Transverse colon (tissue), 4 donors: ENCODE results near the gene GPR148. TPM values are rescaled to one million over a fixed set of nuclear protein-coding genes. Genes with fewer than 3 reads are reported as not detected.

ENCODE experiments used
- DNase-seq: peaks from one replicate; pipeline ENCODE4 v3.0.0-alpha.2; 2019
- H3K27ac ChIP-seq, 4 donors: fragments of 200-600 bp; sonication (generic); 2 replicates each; pipeline ENCODE4 v1.5.1; 2016 to 2018; ENCODE audit warnings: inconsistent platforms in 4 of 4
- H3K27me3 ChIP-seq: fragments of 200-600 bp; sonication (generic); 2 replicates; pipeline ENCODE4 v1.5.1; 2017; ENCODE audit warnings: inconsistent platforms
- H3K36me3 ChIP-seq, 4 donors: fragments of 200-600 bp; sonication (generic); 2 replicates each; pipeline ENCODE4 v1.5.1; 2017 to 2019; ENCODE audit warnings: inconsistent platforms in 4 of 4
- H3K4me1 ChIP-seq, 4 donors: fragments of 200-600 bp; sonication (generic); 2 replicates each; pipeline ENCODE4 v1.5.1; 2017 to 2020; ENCODE audit warnings: inconsistent platforms in 4 of 4
- H3K4me3 ChIP-seq, 4 donors: fragments of 200-600 bp; sonication (generic); 1 replicate in 1 of 4; 2 replicates in 3 of 4; pipeline versions ENCODE4 v1.5.1 to v1.6.1; 2017 to 2019; ENCODE audit warnings: inconsistent platforms in 4 of 4
- H3K9me3 ChIP-seq, 2 donors: fragments of 200-600 bp; sonication (generic); 2 replicates each; pipeline ENCODE4 v1.5.1; 2017 to 2019; ENCODE audit warnings: inconsistent platforms in 2 of 2
- EP300 ChIP-seq: sonication (generic); formaldehyde crosslinking; IDR thresholded peaks from one replicate; pipeline ENCODE4 v1.6.1; 2017; ENCODE audit warnings: antibody characterized with exemption, low read depth
- POLR2A ChIP-seq: fragments of 450-650 bp; IDR thresholded peaks from one replicate; pipeline ENCODE4 v1.6.1; 2016; ENCODE audit warnings: antibody characterized with exemption, mild to moderate bottlenecking, moderate library complexity
- POLR2AphosphoS5 ChIP-seq, 3 donors: sonication (generic); formaldehyde crosslinking; IDR thresholded peaks; one replicate each; pipeline ENCODE4 v1.6.1; 2016; ENCODE audit warnings: antibody characterized with exemption in 3 of 3
- WGBS, 2 donors: methylation state at CpG; one replicate each; pipeline ENCODE4 v1.1.5; 2018; ENCODE audit warnings: low coverage in 1 of 2; 5-methylcytosine and 5-hydroxymethylcytosine counted together
- in situ Hi-C, 4 donors: fragments of 200-750 bp; cut with MboI; loops; one replicate each; pipeline versions ENCODE4 v1.15.0 to v1.15.1; 2017; ENCODE audit warnings: low sequenced_read_pairs in 3 of 4, low pct_ligation_motif_present in 1 of 4, low pct_unique_long_range_greater_than_20kb in 1 of 4
- intact Hi-C: fragments of 100-400 bp; cut with DNase I; formaldehyde crosslinking; loops from one replicate; pipeline ENCODE4 v1.15.1; 2023; ENCODE audit warnings: low total_unique reads
- total RNA-seq, 4 donors: library from RNA; depleted of rRNA; stranded (reverse); fragments of >200 nt; gene quantifications; one replicate each; pipeline ENCODE4 v1.1.0, GENCODE V29; 2016
- TF ChIP-seq, protein P1 (sequence below), 5 experiments: fragments of 200-600 bp in 3 of 5; fragments of 450-650 bp in 2 of 5; sonication (generic) in 3 of 5; IDR thresholded peaks; 1 replicate in 2 of 5; 2 replicates in 3 of 5; pipeline ENCODE4 v1.5.1; 2016 to 2017; ENCODE audit warnings: antibody characterized with exemption in 5 of 5, inconsistent platforms in 3 of 5, mild to moderate bottlenecking in 2 of 5, moderate library complexity in 1 of 5

GPR148 gene
- total RNA-seq, 4 donors from 2014 or later = not detected

DNA sequence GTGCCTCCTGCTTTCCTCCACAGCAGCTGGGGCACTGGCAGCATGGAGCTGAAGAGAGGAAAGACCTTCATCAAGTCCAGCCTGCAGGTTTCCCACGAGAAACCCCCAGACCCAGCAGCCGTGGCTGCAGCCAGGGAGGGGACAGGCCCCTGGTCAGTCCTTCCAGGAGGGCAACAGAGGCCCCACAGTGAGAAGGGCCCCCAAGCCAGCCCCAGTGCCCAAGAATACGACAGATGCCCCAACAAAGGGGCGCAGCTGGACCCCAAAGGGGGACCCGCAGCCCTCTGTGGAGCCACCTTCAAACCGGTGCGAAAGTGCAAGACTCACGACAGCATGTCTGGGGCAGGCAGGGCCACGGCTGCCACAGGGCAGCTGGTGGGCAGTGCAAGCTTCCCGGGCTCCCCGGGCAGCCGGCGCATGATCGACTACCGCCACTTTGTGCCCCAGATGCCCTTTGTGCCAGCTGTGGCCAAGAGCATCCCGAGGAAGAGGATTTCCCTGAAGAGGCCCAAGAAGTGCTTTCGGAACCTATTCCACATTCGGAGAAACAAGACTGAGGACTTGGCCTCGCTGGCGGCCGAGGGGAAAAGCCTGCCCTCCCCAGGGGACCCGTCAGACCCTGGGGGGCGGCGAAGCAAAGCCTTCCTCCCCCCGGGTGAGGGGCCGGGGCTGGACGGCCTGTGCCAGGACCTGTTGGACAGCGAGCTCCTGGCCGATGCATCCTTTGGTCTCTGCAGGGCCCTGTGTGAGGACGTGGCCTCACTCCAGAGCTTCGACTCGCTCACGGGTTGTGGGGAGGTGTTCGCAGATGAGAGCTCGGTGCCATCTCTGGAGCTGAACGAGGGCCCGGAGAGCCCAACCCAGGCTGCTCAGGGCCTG is 33.4 kb downstream of the GPR148 start:
- H3K4me3 ChIP-seq = no peak overlapping the region

DNA sequence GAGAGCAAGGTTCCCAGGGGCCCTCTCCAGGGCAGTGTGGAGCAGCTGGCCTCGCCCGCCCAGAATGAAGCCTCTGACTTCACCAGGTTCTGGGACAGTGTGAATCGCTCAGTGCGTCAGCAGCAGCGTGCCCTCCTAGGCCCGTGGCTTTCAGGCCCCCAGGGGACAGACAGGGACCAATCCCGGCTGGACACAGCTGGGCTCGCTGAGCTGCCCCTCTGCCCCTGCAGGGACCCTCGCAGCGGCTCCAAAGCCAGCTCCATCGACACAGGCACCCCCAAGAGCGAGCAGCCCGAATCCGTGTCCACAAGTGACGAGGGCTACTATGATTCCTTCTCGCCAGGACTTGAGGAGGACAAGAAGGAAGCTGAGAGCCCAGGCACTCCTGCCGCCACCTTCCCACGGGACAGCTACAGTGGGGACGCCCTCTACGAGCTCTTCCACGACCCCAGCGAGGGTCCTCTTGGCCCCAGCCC is 34.1 kb downstream of the GPR148 start:
- no peaks in the 10 kb centered on the region for H3K4me1 ChIP-seq
- H3K4me3 ChIP-seq = no peak overlapping the region
- in situ Hi-C loops = no loop called here
- H3K27me3 ChIP-seq = peaks cover 3% of the 10 kb centered on the region
- intact Hi-C loops = no loop called here
- H3K9me3 ChIP-seq = no peaks in the 10 kb centered on the region
- TF ChIP-seq POLR2AphosphoS5 (IDR thresholded peaks at IDR 0.05) = no peak
- no peak for TF ChIP-seq POLR2A
- no peak for TF ChIP-seq EP300
- TF ChIP-seq, protein P1, sequence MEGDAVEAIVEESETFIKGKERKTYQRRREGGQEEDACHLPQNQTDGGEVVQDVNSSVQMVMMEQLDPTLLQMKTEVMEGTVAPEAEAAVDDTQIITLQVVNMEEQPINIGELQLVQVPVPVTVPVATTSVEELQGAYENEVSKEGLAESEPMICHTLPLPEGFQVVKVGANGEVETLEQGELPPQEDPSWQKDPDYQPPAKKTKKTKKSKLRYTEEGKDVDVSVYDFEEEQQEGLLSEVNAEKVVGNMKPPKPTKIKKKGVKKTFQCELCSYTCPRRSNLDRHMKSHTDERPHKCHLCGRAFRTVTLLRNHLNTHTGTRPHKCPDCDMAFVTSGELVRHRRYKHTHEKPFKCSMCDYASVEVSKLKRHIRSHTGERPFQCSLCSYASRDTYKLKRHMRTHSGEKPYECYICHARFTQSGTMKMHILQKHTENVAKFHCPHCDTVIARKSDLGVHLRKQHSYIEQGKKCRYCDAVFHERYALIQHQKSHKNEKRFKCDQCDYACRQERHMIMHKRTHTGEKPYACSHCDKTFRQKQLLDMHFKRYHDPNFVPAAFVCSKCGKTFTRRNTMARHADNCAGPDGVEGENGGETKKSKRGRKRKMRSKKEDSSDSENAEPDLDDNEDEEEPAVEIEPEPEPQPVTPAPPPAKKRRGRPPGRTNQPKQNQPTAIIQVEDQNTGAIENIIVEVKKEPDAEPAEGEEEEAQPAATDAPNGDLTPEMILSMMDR (IDR thresholded peaks at IDR 0.05) = no peak
- H3K27ac ChIP-seq = no peak overlapping the region
- 84% methylated on average over 16 of the region's 22 CpGs; no CpG with 5 or more reads in 1 of the 2 donors for WGBS, 2 donors
- no peaks in the 10 kb centered on the region for H3K36me3 ChIP-seq
- no peak for DNase-seq

More for the DNA sequence above, 33.4 kb downstream of the GPR148 start:
- H3K36me3 ChIP-seq = no peaks in the 10 kb centered on the region
- H3K27ac ChIP-seq = no peak overlapping the region
- no peaks in the 10 kb centered on the region for H3K4me1 ChIP-seq
- in situ Hi-C loops (no loop called here), intact Hi-C loops (no loop called here)
- TF ChIP-seq, protein P1 (IDR thresholded peaks at IDR 0.05) = no peak
- no peak for TF ChIP-seq EP300
- no peak for TF ChIP-seq POLR2AphosphoS5 (IDR thresholded peaks at IDR 0.05)
- TF ChIP-seq POLR2A = no peak
- no peaks in the 10 kb centered on the region for H3K9me3 ChIP-seq
- peaks cover 9% of the 10 kb centered on the region for H3K27me3 ChIP-seq
- no peak for DNase-seq
- 73% methylated on average over 26 of the region's 37 CpGs; no CpG with 5 or more reads in 1 of the 2 donors for WGBS, 2 donors

DNA sequence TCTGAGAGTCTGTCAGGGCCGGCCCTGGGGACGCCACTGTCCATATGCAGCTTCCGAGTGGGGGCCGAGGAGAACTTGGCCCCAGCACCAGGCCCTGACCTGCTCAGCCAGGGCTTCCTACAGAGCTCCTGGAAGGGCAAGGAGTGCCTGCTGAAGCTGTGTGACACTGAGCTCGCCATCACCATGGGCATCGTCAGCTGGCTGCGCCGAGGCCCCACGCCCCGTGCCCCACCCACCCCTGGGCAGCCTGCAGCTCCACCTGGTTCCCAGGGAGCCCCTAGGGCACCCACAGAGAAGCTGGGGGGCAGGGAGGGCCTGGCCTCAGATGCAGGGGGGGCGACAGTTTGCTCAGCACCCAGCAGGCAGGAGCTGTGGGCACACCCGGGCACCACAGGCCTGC is 34.5 kb downstream of the GPR148 start:
- H3K36me3 ChIP-seq = no peaks in the 10 kb centered on the region
- intact Hi-C loops = no loop called here
- in situ Hi-C loops = no loop called here

DNA sequence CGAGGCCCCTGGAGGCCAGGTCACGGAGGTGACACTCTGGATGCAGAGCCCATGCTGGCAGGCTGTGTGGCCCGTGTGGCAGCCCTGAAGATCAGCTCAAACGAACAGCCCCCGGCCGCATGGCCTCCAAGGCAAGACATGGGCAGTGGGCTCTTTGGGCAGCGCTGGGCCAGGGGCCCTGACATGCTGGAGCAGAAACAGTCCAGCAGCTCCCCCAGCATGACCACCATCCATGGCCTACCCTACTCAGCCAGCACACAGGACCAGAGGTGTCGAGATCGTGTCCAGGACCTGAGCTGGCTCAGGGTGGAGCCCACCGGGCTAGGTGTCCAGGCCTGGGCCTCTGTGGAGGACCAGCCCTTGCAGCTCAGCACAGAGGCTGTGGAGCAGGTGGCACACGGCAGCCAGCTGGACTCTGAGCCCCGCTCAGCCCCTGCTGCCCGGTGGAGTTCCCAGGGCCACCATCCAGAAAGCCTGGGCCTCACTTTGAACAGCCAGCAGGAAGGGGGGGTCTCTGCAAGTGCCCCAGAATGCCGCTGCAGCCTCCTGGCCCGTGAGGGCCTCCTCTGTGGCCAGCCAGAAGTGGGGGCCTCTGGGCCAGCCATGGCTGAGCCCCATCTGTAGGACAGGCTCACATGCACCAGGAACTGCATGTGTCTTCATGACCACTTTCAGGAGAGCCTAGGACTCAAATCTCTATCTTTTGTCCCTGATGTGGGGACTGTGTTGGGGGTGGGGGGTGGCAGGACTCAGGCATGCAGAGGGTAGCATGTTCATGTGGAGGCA is 35.4 kb downstream of the GPR148 start:
- Histone ChIP-seq H3K27me3 (no peaks in the 10 kb centered on the region), H3K36me3 (no peaks in the 10 kb centered on the region), H3K27ac (no peak overlapping the region), H3K4me1 (no peaks in the 10 kb centered on the region), H3K9me3 (no peaks in the 10 kb centered on the region), H3K4me3 (no peak overlapping the region)
- 91% methylated on average over 8 of the region's 15 CpGs; no CpG with 5 or more reads in 1 of the 2 donors for WGBS, 2 donors
- TF ChIP-seq EP300 = no peak
- no peak for TF ChIP-seq POLR2A
- TF ChIP-seq, protein P1 (IDR thresholded peaks at IDR 0.05) = no peak
- no peak for TF ChIP-seq POLR2AphosphoS5 (IDR thresholded peaks at IDR 0.05)
- in situ Hi-C loops (no loop called here), intact Hi-C loops (no loop called here)
- no peak for DNase-seq

More for the DNA sequence above, 34.5 kb downstream of the GPR148 start:
- Histone ChIP-seq H3K27ac (no peak overlapping the region), H3K9me3 (no peaks in the 10 kb centered on the region), H3K27me3 (peaks cover 3% of the 10 kb centered on the region), H3K4me3 (no peak overlapping the region), H3K4me1 (no peaks in the 10 kb centered on the region)
- WGBS, 2 donors = 77% methylated on average over 4 of the region's 12 CpGs; no CpG with 5 or more reads in 1 of the 2 donors
- TF ChIP-seq POLR2AphosphoS5 (IDR thresholded peaks at IDR 0.05) = no peak
- TF ChIP-seq EP300 = no peak
- no peak for DNase-seq
